Natural killer cell (primary cell): ENCODE measurements around the gene TMEM150A. TPM values are rescaled to one million over a fixed set of nuclear protein-coding genes. Genes with fewer than 3 reads are reported as not detected.
A peak's percentile ranks its signal among the peaks of the same experiment; 100 is the strongest.

Experiments used
- ATAC-seq, 3 donors: fragments of 150-1000 bp in 2 of 3; fragments of 200-7000 bp in 1 of 3; cut with Tn5 transposase; 1 replicate in 1 of 3; 2 replicates in 2 of 3; pipeline ENCODE4 v1.10.0; 2021; ENCODE audit warnings: mild to moderate bottlenecking in 2 of 3, moderate library complexity in 2 of 3
- DNase-seq, 2 donors: peaks; one replicate each; pipeline versions ENCODE4 v3.0.0 to v3.0.0-alpha.2; 2013 to 2021; ENCODE audit warnings: mixed read lengths in 1 of 2
- H3K27ac ChIP-seq: one replicate; pipeline ENCODE4 v1.5.1; 2013; ENCODE audit warnings: mild to moderate bottlenecking, low read length
- H3K27me3 ChIP-seq: one replicate; pipeline ENCODE4 v1.6.1; 2013; ENCODE audit warnings: low read length; ENCODE audit not compliant: control insufficient read depth, insufficient read depth
- H3K36me3 ChIP-seq: one replicate; pipeline ENCODE4 v1.6.1; 2013; ENCODE audit warnings: low read length; ENCODE audit not compliant: control insufficient read depth, insufficient read depth
- H3K4me1 ChIP-seq: one replicate; pipeline ENCODE4 v1.6.1; 2013; ENCODE audit warnings: low read length; ENCODE audit not compliant: control insufficient read depth, insufficient read depth
- H3K4me3 ChIP-seq: one replicate; pipeline ENCODE4 v1.5.1; 2013; ENCODE audit warnings: low read length
- H3K9me3 ChIP-seq: one replicate; pipeline ENCODE4 v1.6.1; 2013; ENCODE audit warnings: low read length; ENCODE audit not compliant: control insufficient read depth, insufficient read depth
- H3K27ac Mint-ChIP-seq, 2 donors: one replicate each; pipeline ENCODE4 v1.8.0; 2022; ENCODE audit warnings: mild to moderate bottlenecking in 2 of 2, mixed read lengths in 2 of 2, moderate library complexity in 1 of 2
- H3K27me3 Mint-ChIP-seq, 2 donors: one replicate each; pipeline ENCODE4 v1.8.0; 2022; ENCODE audit warnings: low read depth in 2 of 2, mixed read lengths in 2 of 2
- H3K36me3 Mint-ChIP-seq: one replicate; pipeline ENCODE4 v1.8.0; 2022; ENCODE audit warnings: mixed read lengths
- H3K4me1 Mint-ChIP-seq, 2 donors: one replicate each; pipeline ENCODE4 v1.8.0; 2022; ENCODE audit warnings: mixed read lengths in 2 of 2
- H3K4me3 Mint-ChIP-seq: one replicate; pipeline ENCODE4 v1.8.0; 2022; ENCODE audit warnings: mild to moderate bottlenecking, moderate library complexity, mixed read lengths
- H3K9me3 Mint-ChIP-seq, 2 donors: one replicate each; pipeline ENCODE4 v1.8.0; 2022; ENCODE audit warnings: mixed read lengths in 2 of 2
- WGBS: methylation state at CpG from one replicate; pipeline ENCODE4 v1.1.7; 2013; ENCODE audit warnings: missing lambda C conversion rate; ENCODE audit not compliant: insufficient coverage; 5-methylcytosine and 5-hydroxymethylcytosine counted together
- intact Hi-C: fragments of 100-400 bp; cut with micrococcal nuclease; formaldehyde crosslinking; loops from one replicate; pipeline ENCODE4 v1.14.2; 2022
- total RNA-seq, 4 donors: library from RNA; stranded (reverse); fragments of 120-200 nt in 1 of 4; gene quantifications; one replicate each; pipeline versions ENCODE4 v1.2.3 to v1.2.4, GENCODE V29; 2013 to 2022
- TF ChIP-seq, protein P1 (sequence below): fragments of 200-600 bp; IDR thresholded peaks from one replicate; pipeline ENCODE4 v1.8.0; 2022; ENCODE audit warnings: antibody characterized with exemption

The TMEM150A gene
- total RNA-seq, 3 donors from 2014 or later (not counting 1 experiment from before 2014, with no cell fraction given): 10.4 to 13.3 (median 10.9) TPM

DNA sequence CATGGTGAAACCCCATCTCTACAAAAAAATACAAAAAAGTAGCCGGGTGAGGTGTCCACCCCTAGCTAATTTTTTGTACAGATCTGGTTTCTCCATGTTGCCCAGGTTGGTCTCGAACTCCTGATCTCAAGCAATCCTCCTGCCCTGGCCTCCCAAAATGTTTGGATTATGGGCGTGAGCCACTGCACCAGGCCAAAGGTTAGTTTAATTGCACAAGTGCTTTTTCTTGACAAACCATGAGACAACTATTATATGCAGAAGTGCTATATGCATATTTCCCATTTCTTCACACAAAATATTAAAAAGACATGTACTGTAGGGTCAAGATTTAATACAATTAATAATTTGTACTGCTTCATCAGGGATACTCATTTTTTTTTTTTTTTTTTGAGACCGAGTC is 36.2 kb downstream of the TMEM150A start:
- no peak overlapping the region for H3K27ac Mint-ChIP-seq
- TF ChIP-seq, protein P1, sequence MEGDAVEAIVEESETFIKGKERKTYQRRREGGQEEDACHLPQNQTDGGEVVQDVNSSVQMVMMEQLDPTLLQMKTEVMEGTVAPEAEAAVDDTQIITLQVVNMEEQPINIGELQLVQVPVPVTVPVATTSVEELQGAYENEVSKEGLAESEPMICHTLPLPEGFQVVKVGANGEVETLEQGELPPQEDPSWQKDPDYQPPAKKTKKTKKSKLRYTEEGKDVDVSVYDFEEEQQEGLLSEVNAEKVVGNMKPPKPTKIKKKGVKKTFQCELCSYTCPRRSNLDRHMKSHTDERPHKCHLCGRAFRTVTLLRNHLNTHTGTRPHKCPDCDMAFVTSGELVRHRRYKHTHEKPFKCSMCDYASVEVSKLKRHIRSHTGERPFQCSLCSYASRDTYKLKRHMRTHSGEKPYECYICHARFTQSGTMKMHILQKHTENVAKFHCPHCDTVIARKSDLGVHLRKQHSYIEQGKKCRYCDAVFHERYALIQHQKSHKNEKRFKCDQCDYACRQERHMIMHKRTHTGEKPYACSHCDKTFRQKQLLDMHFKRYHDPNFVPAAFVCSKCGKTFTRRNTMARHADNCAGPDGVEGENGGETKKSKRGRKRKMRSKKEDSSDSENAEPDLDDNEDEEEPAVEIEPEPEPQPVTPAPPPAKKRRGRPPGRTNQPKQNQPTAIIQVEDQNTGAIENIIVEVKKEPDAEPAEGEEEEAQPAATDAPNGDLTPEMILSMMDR: no peak
- no peak for ATAC-seq

DNA sequence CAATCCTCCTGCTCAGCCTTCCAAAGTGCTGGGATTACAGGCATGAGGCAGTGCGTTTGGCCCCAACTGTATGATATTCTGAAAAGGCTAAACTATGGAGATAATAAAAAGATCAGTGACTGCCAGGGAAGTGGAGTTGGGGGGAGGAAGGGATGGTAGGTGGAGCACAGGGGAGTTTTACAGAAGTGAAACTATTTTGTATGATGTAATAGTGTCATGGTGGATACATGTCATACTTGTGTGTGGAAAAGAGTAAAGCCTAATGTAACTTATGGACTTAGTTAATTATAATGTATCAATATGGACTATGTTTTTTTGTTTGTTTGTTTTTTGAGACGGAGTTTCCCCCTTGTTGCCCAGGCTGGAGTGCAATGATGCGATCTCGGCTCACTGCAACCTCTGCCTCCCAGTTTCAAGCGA is 38.3 kb downstream of the TMEM150A start:
- no peak overlapping the region for H3K27ac ChIP-seq
- no peak overlapping the region for H3K27ac Mint-ChIP-seq

More for the DNA sequence above, 36.2 kb downstream of the TMEM150A start:
- no peak overlapping the region for H3K4me3 ChIP-seq
- H3K27ac ChIP-seq: no peak overlapping the region
- peaks cover 6 to 15% of the 10 kb centered on the region in 2 donors for H3K27me3 Mint-ChIP-seq
- no peaks in the 10 kb centered on the region for H3K27me3 ChIP-seq
- H3K9me3 Mint-ChIP-seq: no peaks in the 10 kb centered on the region
- H3K9me3 ChIP-seq: no peaks in the 10 kb centered on the region
- H3K4me3 Mint-ChIP-seq: no peak overlapping the region
- peaks cover 7% of the 10 kb centered on the region for H3K4me1 ChIP-seq
- intact Hi-C loops: no loop called here
- peaks cover 0 to 4% of the 10 kb centered on the region in 2 donors for H3K4me1 Mint-ChIP-seq
- H3K36me3 ChIP-seq: no peaks in the 10 kb centered on the region
- no peaks in the 10 kb centered on the region for H3K36me3 Mint-ChIP-seq
- WGBS: 97% methylated on average over 4 of the region's 4 CpGs
- no peak for DNase-seq

DNA sequence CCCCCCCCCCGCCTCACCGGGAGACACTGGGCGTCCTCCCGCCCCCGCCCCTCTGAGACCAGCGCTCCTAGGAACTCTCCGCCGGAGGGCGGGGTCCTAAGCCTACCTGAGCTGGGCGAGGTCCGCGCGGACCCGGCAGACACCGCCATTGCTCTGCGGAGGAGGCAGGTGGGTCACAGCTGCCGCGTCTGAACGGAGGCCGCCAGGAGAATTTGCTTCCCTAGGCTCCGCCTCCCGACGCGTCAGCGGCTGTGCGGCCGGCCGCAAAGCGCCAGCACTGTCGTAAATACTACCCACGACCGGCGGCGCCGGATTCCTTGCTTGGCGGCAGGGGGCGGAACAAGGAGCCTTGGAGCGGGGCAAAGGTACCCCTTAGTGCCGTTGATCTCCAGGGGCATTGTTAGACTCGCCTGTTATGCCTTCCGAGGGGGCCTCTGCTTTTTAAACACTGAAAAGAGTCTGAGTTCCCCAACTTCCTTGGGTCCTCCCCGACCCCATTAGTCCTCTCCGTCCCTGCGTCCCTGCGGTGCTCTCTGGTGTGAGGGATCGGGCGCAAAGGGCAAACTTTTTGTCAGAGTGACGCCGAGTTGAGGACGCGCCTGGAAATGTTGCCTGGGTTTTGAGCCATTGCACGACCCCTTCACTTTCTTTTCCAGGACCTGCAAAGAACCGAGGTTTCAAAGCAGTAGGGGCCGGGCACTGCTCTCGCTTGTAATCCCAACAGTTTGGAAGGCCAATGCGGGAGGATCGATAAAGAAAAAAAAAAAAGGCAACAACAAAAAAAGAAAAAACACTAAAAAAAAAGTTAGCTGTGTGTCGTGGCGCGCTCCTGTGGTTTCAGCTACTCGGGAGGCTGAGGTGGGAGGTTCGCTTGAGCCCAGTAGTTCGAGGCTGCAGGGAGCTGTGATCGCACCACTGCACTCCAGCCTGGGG is 41.0 kb downstream of the TMEM150A start, which contains the start of gene GGCX:
GGCX (minus strand) TSS at position 214 of the 933 bp plus-strand sequence; CDS start at position 149, 65 bp downstream.
- intact Hi-C loops: loop anchor here (1.0 to 5.0 kb wide), 4 partner anchors 41 to 233 kb away; partner anchors contain the start of genes C2orf68, ELMOD3, RETSAT and TMEM150A
- H3K27ac ChIP-seq: peak within 1 kb of the TSS; percentile 71
- H3K36me3 ChIP-seq: peaks cover under 1% of the 10 kb centered on the region
- no peaks in the 10 kb centered on the region for H3K27me3 ChIP-seq
- ATAC-seq (peak; percentile 95 to 98 (median 95)), DNase-seq (peak; percentile 86 to 97)
- H3K9me3 ChIP-seq: no peaks in the 10 kb centered on the region
- H3K27me3 Mint-ChIP-seq: no peaks in the 10 kb centered on the region
- peak within 1 kb of the TSS; percentile 67 for H3K4me3 ChIP-seq
- H3K27ac Mint-ChIP-seq: peak within 1 kb of the TSS; percentile 91 to 95
- no peaks in the 10 kb centered on the region for H3K36me3 Mint-ChIP-seq
- no peaks in the 10 kb centered on the region for H3K9me3 Mint-ChIP-seq
- TF ChIP-seq, protein P1: no peak
- WGBS: 3% methylated on average over 63 of the region's 64 CpGs
- H3K4me3 Mint-ChIP-seq: peak within 1 kb of the TSS; percentile 95
- peaks cover 17% of the 10 kb centered on the region for H3K4me1 ChIP-seq
- H3K4me1 Mint-ChIP-seq: peaks cover 19 to 24% of the 10 kb centered on the region in 2 donors

More for the DNA sequence above, 38.3 kb downstream of the TMEM150A start:
- Mint-ChIP-seq H3K27me3 (no peaks in the 10 kb centered on the region), H3K36me3 (no peaks in the 10 kb centered on the region), H3K4me3 (peak overlapping the region; percentile 52), H3K9me3 (no peaks in the 10 kb centered on the region), H3K4me1 (peaks cover 18 to 19% of the 10 kb centered on the region in 2 donors)
- H3K27me3 ChIP-seq: no peaks in the 10 kb centered on the region
- no peaks in the 10 kb centered on the region for H3K36me3 ChIP-seq
- TF ChIP-seq, protein P1: no peak
- ATAC-seq (no peak), DNase-seq (no peak)
- 91% methylated on average over 5 of the region's 5 CpGs for WGBS
- H3K4me3 ChIP-seq: no peak overlapping the region
- intact Hi-C loops: loop anchor here (5.0 kb wide), 1 partner anchor 38 kb away; the partner anchor contains the start of gene TMEM150A
- peaks cover 17% of the 10 kb centered on the region for H3K4me1 ChIP-seq
- H3K9me3 ChIP-seq: no peaks in the 10 kb centered on the region
